GM21528 (cell line): ENCODE results near the gene SEC22C.

Source experiments
- ATAC-seq: cut with Tn5 transposase; IDR thresholded peaks from one replicate; pipeline ENCODE4 v1.9.1; 2021; ENCODE audit warnings: mild to moderate bottlenecking, moderate library complexity; ENCODE audit not compliant: unreplicated experiment, low FRiP score

SEC22C gene

GRCh38 chr3:42539871-42540714 is 41.7 kb downstream of the SEC22C start:
- ATAC-seq = no peak

- ATAC-seq = no peak
Observed at GRCh38 chr3:42537350-42537749, 44.4 kb downstream of the SEC22C start.

- ATAC-seq = no peak
Observed at GRCh38 chr3:42535981-42536784, 45.6 kb downstream of the SEC22C start.

- no peak for ATAC-seq
Observed at GRCh38 chr3:42533161-42533897, 48.4 kb downstream of the SEC22C start.

GRCh38 chr3:42532229-42532628 is 49.5 kb downstream of the SEC22C start:
- ATAC-seq = no peak

GRCh38 chr3:42531470-42531869 is 50.3 kb downstream of the SEC22C start:
- no peak for ATAC-seq

- no peak for ATAC-seq
Observed at GRCh38 chr3:42530073-42530472, 51.7 kb downstream of the SEC22C start.

- ATAC-seq = no peak
Observed at GRCh38 chr3:42529468-42529867, 52.3 kb downstream of the SEC22C start.

GRCh38 chr3:42527368-42527917 is 54.3 kb downstream of the SEC22C start:
- no peak for ATAC-seq

GRCh38 chr3:42526616-42527367 is 55.0 kb downstream of the SEC22C start:
- no peak for ATAC-seq

GRCh38 chr3:42525736-42526345 is 55.9 kb downstream of the SEC22C start:
- ATAC-seq = no peak

GRCh38 chr3:42525212-42525611 is 56.6 kb downstream of the SEC22C start:
- no peak for ATAC-seq

- ATAC-seq = no peak
Observed at GRCh38 chr3:42524751-42525150, 57.0 kb downstream of the SEC22C start.

GRCh38 chr3:42520906-42521305 is 60.9 kb downstream of the SEC22C start:
- no peak for ATAC-seq

GRCh38 chr3:42520336-42520735 is 61.4 kb downstream of the SEC22C start:
- ATAC-seq = no peak

- ATAC-seq = no peak
Observed at GRCh38 chr3:42519568-42519962, 62.2 kb downstream of the SEC22C start.

- no peak for ATAC-seq
Observed at GRCh38 chr3:42518800-42519567, 62.8 kb downstream of the SEC22C start.

- ATAC-seq = no peak
Observed at GRCh38 chr3:42517117-42517516, 64.7 kb downstream of the SEC22C start.

GRCh38 chr3:42516443-42516842 is 65.3 kb downstream of the SEC22C start:
- ATAC-seq = no peak
